Activated effector memory CD4-positive, alpha-beta T cell treated with anti-CD3 and anti-CD28 coated beads, Interleukin-2, amount 50 U/mL, for 16 hours (primary cell): ENCODE results near the gene MUC15.
"Not testable (repeated sequence)": the region's sequence is repeated elsewhere in the genome, so short reads cannot be mapped to it uniquely, and the experiment has no call there.

ENCODE experiments used
- DNase-seq: peaks from one replicate; pipeline ENCODE4 v3.0.0-alpha.2; 2020

The MUC15 gene, protein sequence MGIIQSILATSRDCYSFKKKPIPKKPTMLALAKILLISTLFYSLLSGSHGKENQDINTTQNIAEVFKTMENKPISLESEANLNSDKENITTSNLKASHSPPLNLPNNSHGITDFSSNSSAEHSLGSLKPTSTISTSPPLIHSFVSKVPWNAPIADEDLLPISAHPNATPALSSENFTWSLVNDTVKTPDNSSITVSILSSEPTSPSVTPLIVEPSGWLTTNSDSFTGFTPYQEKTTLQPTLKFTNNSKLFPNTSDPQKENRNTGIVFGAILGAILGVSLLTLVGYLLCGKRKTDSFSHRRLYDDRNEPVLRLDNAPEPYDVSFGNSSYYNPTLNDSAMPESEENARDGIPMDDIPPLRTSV

GRCh38 chr11:26571861-26572654, at the start of gene MUC15:
Gene MUC15 (minus strand): TSS chr11:26572263. CDS start chr11:26567094, 5,169 bp downstream.
- DNase-seq: no peak

DNA sequence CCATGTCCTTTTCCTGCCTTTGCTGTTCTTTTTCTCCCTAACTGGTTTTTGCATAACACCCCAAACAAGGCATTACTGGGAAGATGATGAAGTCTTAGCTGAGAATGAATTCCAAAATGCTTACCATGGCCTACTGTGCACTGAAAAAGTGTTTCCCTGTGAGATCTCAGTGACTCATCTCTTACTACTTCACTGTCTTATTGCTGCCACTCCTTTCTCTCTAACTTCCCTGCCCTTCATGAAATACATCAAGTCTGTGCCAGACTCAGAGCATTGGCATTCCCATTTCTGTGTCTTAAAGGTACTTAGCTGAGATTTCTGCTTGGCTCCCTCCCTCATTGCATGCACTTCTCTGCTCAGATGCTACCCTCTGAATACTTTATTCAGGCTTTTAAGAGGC, 49.1 kb upstream of the MUC15 start:
- no peak for DNase-seq

GRCh38 chr11:26620282-26621045, 48.4 kb upstream of the MUC15 start:
- no peak for DNase-seq

DNA sequence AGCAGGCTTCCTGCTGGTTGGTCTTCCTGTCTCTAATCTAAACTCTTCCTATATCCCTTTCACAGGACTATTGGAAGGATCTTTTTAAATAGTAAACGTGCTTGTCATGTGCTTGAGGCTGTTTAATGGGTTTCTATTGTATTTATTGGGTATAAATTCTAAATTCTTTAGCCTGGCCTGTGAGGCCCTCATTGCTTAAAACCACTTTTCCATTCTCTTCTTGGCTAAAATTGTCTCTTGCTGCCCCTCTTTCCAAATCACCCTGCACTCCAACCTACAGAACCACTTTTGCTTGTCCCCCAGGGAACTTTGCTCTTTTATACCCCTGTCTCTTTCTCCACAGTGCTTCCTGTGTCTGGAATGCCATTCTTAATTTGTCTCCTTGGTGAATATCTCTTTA, 46.4 kb upstream of the MUC15 start:
- DNase-seq: no peak

DNA sequence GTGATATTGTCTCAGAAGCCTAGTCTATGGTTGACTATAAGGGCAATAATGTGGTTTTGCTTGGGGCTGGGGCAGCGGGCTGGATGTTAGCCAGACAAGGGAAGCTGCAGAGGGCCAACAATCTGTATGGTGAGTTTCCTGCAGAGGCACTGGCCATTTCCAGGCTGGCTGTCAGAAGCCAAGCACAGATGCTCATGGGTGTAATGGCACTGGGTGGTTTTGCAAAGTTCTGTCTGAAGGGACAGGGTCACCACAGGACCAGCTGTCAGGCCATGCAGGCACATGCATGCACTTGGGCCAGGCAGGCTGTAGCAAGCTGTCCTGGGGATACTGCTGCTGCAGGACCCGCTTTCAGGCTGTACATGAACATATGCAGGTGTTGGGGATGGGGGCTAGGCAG, 41.7 kb upstream of the MUC15 start:
- no peak for DNase-seq

GRCh38 chr11:26608507-26609146, 36.6 kb upstream of the MUC15 start:
- DNase-seq: no peak

DNA sequence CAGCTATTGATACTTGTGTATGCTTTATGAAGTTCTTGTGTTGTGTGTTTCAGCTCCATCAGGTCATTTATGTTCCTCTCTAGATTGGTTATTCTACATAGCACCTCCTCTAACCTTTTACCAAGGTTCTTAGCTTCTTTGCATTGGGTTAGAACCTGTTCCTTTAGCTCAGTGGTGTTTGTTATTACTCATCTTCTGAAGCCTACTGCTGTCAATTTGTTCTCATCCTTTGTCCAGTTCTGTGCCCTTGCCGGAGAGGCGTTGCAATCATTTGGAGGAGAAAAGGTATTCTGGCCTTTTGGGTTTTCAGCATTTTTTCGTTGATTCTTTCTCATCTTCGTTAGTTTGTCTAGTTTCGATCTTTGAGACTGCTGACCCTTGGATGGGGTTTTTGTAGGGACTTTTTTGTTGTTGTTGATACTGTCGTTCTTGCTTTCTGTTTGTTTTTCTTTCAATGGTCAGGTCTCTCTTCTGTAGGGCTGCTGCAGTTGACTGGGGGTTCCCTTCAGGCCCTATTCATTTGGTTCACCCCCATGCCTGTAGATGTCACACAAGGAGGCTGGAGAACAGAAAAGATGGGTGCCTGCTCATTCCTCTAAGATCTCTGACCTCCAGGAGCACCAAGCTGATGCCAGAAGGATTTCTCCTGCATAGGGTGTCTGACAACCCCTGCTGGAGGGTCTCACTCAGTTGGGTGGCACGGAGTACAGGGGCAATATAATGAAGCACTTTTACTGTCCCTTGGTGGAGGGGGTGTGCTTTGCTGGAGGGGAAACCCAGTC, 35.9 kb upstream of the MUC15 start:
- DNase-seq: no peak

GRCh38 chr11:26599876-26600434, 27.9 kb upstream of the MUC15 start:
- DNase-seq: no peak

DNA sequence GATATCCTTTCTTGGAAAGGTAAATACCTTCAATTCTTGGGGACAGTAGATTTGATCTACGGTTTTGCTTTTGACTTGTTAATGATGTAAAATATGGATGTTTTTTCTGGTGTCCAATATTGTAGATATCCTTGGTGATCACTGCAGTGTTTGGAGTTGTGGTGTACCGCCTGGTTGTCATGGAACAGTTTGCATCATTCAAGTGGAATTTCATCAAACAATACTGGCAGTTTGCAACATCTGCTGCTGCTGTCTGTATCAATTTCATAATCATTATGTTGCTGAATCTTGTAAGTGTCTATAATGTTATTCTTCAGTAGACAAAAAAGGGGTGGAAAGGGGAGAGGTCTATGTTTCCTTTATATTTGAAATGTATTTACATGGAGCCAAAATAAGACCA, 27.4 kb upstream of the MUC15 start:
- DNase-seq: no peak

DNA sequence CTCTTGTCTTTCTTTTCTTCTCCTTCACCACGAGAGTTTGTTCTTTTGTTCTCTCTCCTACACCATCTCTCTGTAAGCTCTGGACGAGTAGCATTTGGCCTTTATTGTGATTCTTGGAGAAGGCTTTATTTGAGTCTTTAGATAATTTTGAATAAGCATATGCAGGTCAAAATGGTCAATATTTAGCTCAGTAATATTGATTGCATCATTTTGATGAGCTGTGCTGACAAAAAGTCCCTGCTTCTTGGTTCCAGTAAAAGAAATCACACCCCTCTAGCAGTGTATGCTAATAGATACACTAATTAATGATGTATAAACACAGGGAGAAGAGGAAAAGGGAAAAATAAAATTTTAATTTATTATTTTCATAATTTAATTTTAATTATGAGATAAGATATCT, 25.8 kb upstream of the MUC15 start:
- DNase-seq: no peak

DNA sequence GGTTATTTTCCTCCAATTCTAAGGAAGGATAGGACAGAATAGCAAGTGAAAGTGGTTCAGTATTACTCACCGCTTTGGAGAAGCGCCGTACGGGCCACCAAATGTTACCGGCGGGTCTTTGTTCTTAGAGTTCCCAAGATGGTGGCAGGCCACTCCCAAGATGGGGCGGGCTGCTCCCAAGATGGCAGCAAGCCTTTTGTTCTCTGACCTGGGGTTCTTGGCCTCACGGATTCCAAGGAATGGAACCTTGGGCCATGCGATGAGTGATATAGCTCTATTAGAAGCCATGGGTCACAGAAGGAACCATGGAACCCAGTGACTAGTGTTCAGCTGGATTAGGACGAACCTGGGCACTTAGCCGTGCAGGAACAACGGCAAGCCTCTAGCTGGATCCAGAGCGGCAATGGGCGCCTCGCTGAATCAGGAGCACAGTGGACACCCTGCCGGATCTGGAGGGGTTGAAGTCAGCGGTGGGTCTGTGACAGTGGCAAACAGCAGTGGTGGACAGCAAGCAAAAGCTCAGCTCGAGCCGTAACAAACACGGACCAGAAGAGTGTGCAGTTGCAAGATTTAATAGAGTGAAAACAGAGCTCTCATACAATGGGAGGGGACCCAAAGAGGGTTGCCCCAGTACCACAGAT, 25.1 kb upstream of the MUC15 start:
- not testable (repeated sequence) for DNase-seq

- not testable (repeated sequence) for DNase-seq
Measured at GRCh38 chr11:26595207-26595865, 23.3 kb upstream of the MUC15 start.

GRCh38 chr11:26593691-26594090, 21.6 kb upstream of the MUC15 start:
- DNase-seq: no peak

GRCh38 chr11:26587073-26587472, 15.0 kb upstream of the MUC15 start:
- no peak for DNase-seq

- no peak for DNase-seq
Measured at GRCh38 chr11:26584818-26585217, 12.8 kb upstream of the MUC15 start.

GRCh38 chr11:26583550-26583949, 11.5 kb upstream of the MUC15 start:
- DNase-seq: no peak

- no peak for DNase-seq
Measured at GRCh38 chr11:26580929-26581328, 8.9 kb upstream of the MUC15 start.

GRCh38 chr11:26579683-26580082, 7.6 kb upstream of the MUC15 start:
- DNase-seq: no peak

GRCh38 chr11:26578998-26579661, 7.1 kb upstream of the MUC15 start:
- DNase-seq: no peak

- DNase-seq: no peak
Measured at GRCh38 chr11:26575946-26576345, 3.9 kb upstream of the MUC15 start.
